IMR-90 (cell line): ENCODE measurements around the gene COX7A2L. TPM values are rescaled to one million over a fixed set of nuclear protein-coding genes. Genes with fewer than 3 reads are reported as not detected.

Experiments used
- ATAC-seq: fragments of 200-7000 bp; cut with Tn5 transposase; 2 replicates; pipeline ENCODE4 v1.9.1; 2020; ENCODE audit warnings: low read depth, mild to moderate bottlenecking, moderate library complexity
- BruUV-seq: library from RNA; stranded (reverse); fragments of 400-500 nt; replicated peaks from 2 replicates; lab custom pipeline; 2021; lab: Mats Ljungman, UMichigan
- CTCF ChIA-PET: fragments of 300-600 bp; formaldehyde crosslinking; extraction: SDS; loops from one replicate; lab custom pipeline; 2021; ENCODE audit warnings: antibody characterized with exemption; lab: Yijun Ruan, JAX
- POLR2A ChIA-PET: fragments of 300-600 bp; sonication (Branson Sonifier 250); formaldehyde crosslinking; loops from one replicate; lab custom pipeline; 2022; ENCODE audit warnings: antibody characterized with exemption; ENCODE audit not compliant: unreplicated experiment; lab: Charles Lee
- DNase-seq: peaks from one replicate; pipeline ENCODE4 v3.0.0; 2013
- H2AFZ ChIP-seq: replicated peaks from 2 replicates; pipeline ENCODE3; 2013; ENCODE audit warnings: low read length, mild to moderate bottlenecking; ENCODE audit not compliant: poor library complexity
- H2AK5ac ChIP-seq: 2 replicates; pipeline ENCODE4 v1.6.1; 2013; ENCODE audit warnings: low read depth, low read length, inconsistent platforms
- H2AK9ac ChIP-seq: replicated peaks from 2 replicates; pipeline ENCODE3; 2013; ENCODE audit warnings: mild to moderate bottlenecking, low read depth, low read length, moderate library complexity; ENCODE audit not compliant: poor library complexity
- H2BK120ac ChIP-seq: 2 replicates; pipeline ENCODE4 v1.6.1; 2013; ENCODE audit warnings: low read depth, low read length, inconsistent platforms
- H2BK15ac ChIP-seq: 3 replicates; pipeline ENCODE4 v1.6.1; 2013; ENCODE audit warnings: low read depth, low read length, inconsistent platforms
- H2BK20ac ChIP-seq: 2 replicates; pipeline ENCODE4 v1.6.1; 2013; ENCODE audit warnings: low read depth, mild to moderate bottlenecking, inconsistent platforms, low read length, moderate library complexity
- H2BK5ac ChIP-seq: 2 replicates; pipeline ENCODE4 v1.6.1; 2013; ENCODE audit warnings: mild to moderate bottlenecking, low read depth, low read length, inconsistent platforms; ENCODE audit not compliant: poor library complexity, severe bottlenecking
- H3K14ac ChIP-seq: replicated peaks from 2 replicates; pipeline ENCODE4 v1.6.1; 2013; ENCODE audit warnings: low read depth, low read length, inconsistent platforms
- H3K18ac ChIP-seq: 2 replicates; pipeline ENCODE4 v1.6.1; 2013; ENCODE audit warnings: low read depth, low read length, control low read depth
- H3K23ac ChIP-seq: 2 replicates; pipeline ENCODE4 v1.6.1; 2013; ENCODE audit warnings: low read depth, low read length, inconsistent platforms
- H3K27ac ChIP-seq: 2 replicates; pipeline ENCODE4 v1.5.1; 2013; ENCODE audit warnings: mild to moderate bottlenecking, control low read depth, low read length; ENCODE audit not compliant: insufficient read depth
- H3K27me3 ChIP-seq: 2 replicates; pipeline ENCODE4 v1.6.1; 2013; ENCODE audit warnings: low read length; ENCODE audit not compliant: control insufficient read depth, insufficient read depth
- H3K36me3 ChIP-seq: 2 replicates; pipeline ENCODE4 v1.6.1; 2013; ENCODE audit warnings: low read length, mixed read lengths; ENCODE audit not compliant: control insufficient read depth, insufficient read depth
- H3K4ac ChIP-seq: 2 replicates; pipeline ENCODE4 v1.6.1; 2013; ENCODE audit warnings: low read depth, low read length, inconsistent platforms
- H3K4me1 ChIP-seq: 2 replicates; pipeline ENCODE4 v1.6.1; 2013; ENCODE audit warnings: low read length, mixed read lengths; ENCODE audit not compliant: control insufficient read depth, insufficient read depth
- H3K4me2 ChIP-seq: 2 replicates; pipeline ENCODE4 v1.6.1; 2013; ENCODE audit warnings: low read depth, mild to moderate bottlenecking, control low read depth, low read length, moderate library complexity
- H3K4me3 ChIP-seq: 2 replicates; pipeline ENCODE4 v1.5.1; 2013; ENCODE audit warnings: low read depth, mild to moderate bottlenecking, control low read depth, low read length, moderate library complexity; ENCODE audit not compliant: insufficient read depth
- H3K56ac ChIP-seq: 2 replicates; pipeline ENCODE4 v1.6.1; 2013; ENCODE audit warnings: low read length, inconsistent platforms; ENCODE audit not compliant: insufficient read depth; ENCODE audit errors: extremely low read depth
- H3K79me1 ChIP-seq, 2 experiments: 2 replicates each; pipeline ENCODE4 v1.6.1; 2013; ENCODE audit warnings: low read length in 2 of 2, inconsistent platforms in 1 of 2, low read depth in 1 of 2
- H3K9ac ChIP-seq: 2 replicates; pipeline ENCODE4 v1.6.1; 2013; ENCODE audit warnings: low read depth, low read length, control low read depth
- H3K9me1 ChIP-seq: 2 replicates; pipeline ENCODE4 v1.6.1; 2013; ENCODE audit warnings: low read length, inconsistent platforms; ENCODE audit not compliant: insufficient read depth
- H3K9me3 ChIP-seq: 2 replicates; pipeline ENCODE4 v1.6.1; 2013; ENCODE audit warnings: low read length; ENCODE audit not compliant: control insufficient read depth, insufficient read depth
- H4K20me1 ChIP-seq: 2 replicates; pipeline ENCODE4 v1.6.1; 2013; ENCODE audit warnings: low read length, inconsistent platforms; ENCODE audit not compliant: insufficient read depth
- H4K5ac ChIP-seq: 2 replicates; pipeline ENCODE4 v1.6.1; 2013; ENCODE audit warnings: mild to moderate bottlenecking, low read depth, low read length, control low read depth
- H4K8ac ChIP-seq, 2 experiments: 2 replicates each; pipeline ENCODE4 v1.6.1; 2013; ENCODE audit warnings: low read depth in 2 of 2, low read length in 2 of 2, control low read depth in 1 of 2, inconsistent platforms in 1 of 2
- H4K91ac ChIP-seq: 2 replicates; pipeline ENCODE4 v1.6.1; 2013; ENCODE audit warnings: low read depth, low read length, inconsistent platforms; ENCODE audit not compliant: insufficient read depth
- CTCF ChIP-seq: conservative IDR thresholded peaks from 2 replicates; pipeline ENCODE4 v1.5.1; 2012; ENCODE audit warnings: mild to moderate bottlenecking, low read depth, low read length, improper control_type of control experiment
- MAFK ChIP-seq: IDR thresholded peaks from 2 replicates; pipeline ENCODE4 v1.6.1; 2012; ENCODE audit warnings: low read depth, low read length, improper control_type of control experiment
- RFX5 ChIP-seq: IDR thresholded peaks from 2 replicates; pipeline ENCODE4 v1.8.0; 2012; ENCODE audit warnings: low read depth, mild to moderate bottlenecking, low read length, moderate library complexity
- WGBS, 2 experiments: methylation state at CpG; one replicate each; pipeline versions ENCODE4 v1.1.5 to v1.1.7; 2013; ENCODE audit warnings: missing lambda C conversion rate in 2 of 2; ENCODE audit not compliant: insufficient read length in 1 of 2; ENCODE audit errors: extremely low coverage in 2 of 2; 5-methylcytosine and 5-hydroxymethylcytosine counted together
- dilution Hi-C: fragments of 300-500 bp; cut with HindIII; formaldehyde crosslinking; loops from one replicate; pipeline ENCODE4 v1.14.3; 2018; ENCODE audit warnings: low sequenced_read_pairs; ENCODE audit not compliant: unreplicated experiment
- in situ Hi-C: fragments of 300-500 bp; cut with MboI; formaldehyde crosslinking; loops from 3 replicates; pipeline ENCODE4 v1.14.3; 2019; ENCODE audit warnings: low sequenced_read_pairs, inconsistent platforms, mixed read lengths
- intact Hi-C: fragments of 100-400 bp; cut with micrococcal nuclease; formaldehyde crosslinking; loops from 2 replicates; pipeline ENCODE4 v1.10.0; 2022
- polyA plus RNA-seq, 3 experiments: library from polyadenylated mRNA; depleted of rRNA; stranded (reverse); fragments of >200 nt; gene quantifications; 2 replicates each; pipeline ENCODE4 v1.2.3, GENCODE V29; 2012; ENCODE audit warnings: low replicate concordance in 1 of 3
- total RNA-seq: library from RNA; depleted of rRNA; stranded (reverse); fragments of >200 nt; gene quantifications from 2 replicates; pipeline ENCODE4 v1.2.3, GENCODE V29; 2012

The COX7A2L gene
- total and polyA plus RNA-seq, 2 of the 4 experiments (the other 2 are of a cell fraction): 123 to 132 TPM

GRCh38 chr2:42337846-42338566 is 23.0 kb downstream of the COX7A2L start:
- H3K14ac ChIP-seq: no peak overlapping the region
- peaks cover 3% of the 10 kb centered on the region for H4K20me1 ChIP-seq
- H3K18ac ChIP-seq: no peak overlapping the region
- DNase-seq (no peak), ATAC-seq (no peak)
- no peak overlapping the region for H2BK20ac ChIP-seq
- no peak overlapping the region for H2BK5ac ChIP-seq
- H3K9ac ChIP-seq: no peak overlapping the region
- WGBS, 2 experiments: 97% methylated on average over 12 of the region's 28 CpGs; no CpG with 5 or more reads in 1 of the 2 experiments
- H2AFZ ChIP-seq: no peak overlapping the region
- BruUV-seq: no TSS peak
- no peak overlapping the region for H3K4me2 ChIP-seq
- peaks cover 13% of the 10 kb centered on the region for H3K4me1 ChIP-seq
- no peak overlapping the region for H2AK5ac ChIP-seq
- no peak overlapping the region for H2AK9ac ChIP-seq
- H2BK15ac ChIP-seq: no peak overlapping the region
- H3K27ac ChIP-seq: no peak overlapping the region
- no peak overlapping the region for H3K4ac ChIP-seq
- dilution Hi-C loops: no loop called here
- ChIA-PET POLR2A (no interaction called here), CTCF (no interaction called here)
- H3K9me1 ChIP-seq: peaks cover 20% of the 10 kb centered on the region
- H4K5ac ChIP-seq: no peak overlapping the region
- no peak overlapping the region for H3K23ac ChIP-seq
- no peak overlapping the region for H3K4me3 ChIP-seq
- H3K79me1 ChIP-seq: peaks cover 32 to 67% of the 10 kb centered on the region in 2 experiments
- H4K8ac ChIP-seq: no peak overlapping the region
- intact Hi-C loops: no loop called here
- H3K36me3 ChIP-seq: peaks cover 45% of the 10 kb centered on the region
- H3K56ac ChIP-seq: no peak overlapping the region
- no peak for TF ChIP-seq RFX5
- TF ChIP-seq MAFK: no peak
- TF ChIP-seq CTCF: no peak
- H3K27me3 ChIP-seq: no peaks in the 10 kb centered on the region
- no peak overlapping the region for H4K91ac ChIP-seq
- in situ Hi-C loops: no loop called here
- no peak overlapping the region for H2BK120ac ChIP-seq
- H3K9me3 ChIP-seq: no peaks in the 10 kb centered on the region
